KMS-11 (cell line): ENCODE data around the gene PCMT1.
"Not testable (repeated sequence)": the region's sequence is repeated elsewhere in the genome, so short reads cannot be mapped to it uniquely, and the experiment has no call there.

Experiments
- H2AFZ ChIP-seq: fragments of 200-600 bp; sonication (generic); 2 replicates; pipeline ENCODE4 v1.6.1; 2016; ENCODE audit warnings: antibody characterized with exemption, mixed run types, low read depth
- H3K27ac ChIP-seq: fragments of 200-600 bp; sonication (generic); 2 replicates; pipeline ENCODE4 v1.6.1; 2016; ENCODE audit warnings: mild to moderate bottlenecking, mixed run types
- H3K27me3 ChIP-seq: fragments of 200-600 bp; sonication (generic); 2 replicates; pipeline ENCODE4 v1.6.1; 2017; ENCODE audit warnings: mild to moderate bottlenecking, low read depth, mixed run types, moderate library complexity; ENCODE audit not compliant: insufficient read depth
- H3K36me3 ChIP-seq: fragments of 200-600 bp; sonication (generic); 2 replicates; pipeline ENCODE4 v1.6.1; 2017; ENCODE audit warnings: mild to moderate bottlenecking, mixed run types; ENCODE audit not compliant: insufficient read depth
- H3K4me1 ChIP-seq: fragments of 200-600 bp; sonication (generic); 2 replicates; pipeline ENCODE4 v1.6.1; 2016; ENCODE audit warnings: mild to moderate bottlenecking, low read depth, mixed run types; ENCODE audit not compliant: poor library complexity, severe bottlenecking
- H3K4me2 ChIP-seq: fragments of 200-600 bp; sonication (generic); 2 replicates; pipeline ENCODE4 v1.7.0; 2016; ENCODE audit warnings: mild to moderate bottlenecking, mixed run types
- H3K4me3 ChIP-seq: fragments of 200-600 bp; sonication (generic); IDR thresholded peaks from 2 replicates; pipeline ENCODE4 v1.6.1; 2017; ENCODE audit warnings: low read depth, low read length, mixed read lengths; ENCODE audit not compliant: insufficient read depth
- H3K79me2 ChIP-seq: fragments of 200-600 bp; sonication (generic); 2 replicates; pipeline ENCODE4 v1.6.1; 2016; ENCODE audit warnings: low read depth, mixed run types; ENCODE audit not compliant: insufficient read depth
- H3K9ac ChIP-seq: fragments of 200-600 bp; sonication (generic); 2 replicates; pipeline ENCODE4 v1.6.1; 2016; ENCODE audit warnings: mild to moderate bottlenecking, mixed run types
- H4K20me1 ChIP-seq: fragments of 200-600 bp; sonication (generic); 2 replicates; pipeline ENCODE4 v1.6.1; 2016; ENCODE audit warnings: mild to moderate bottlenecking, mixed run types; ENCODE audit not compliant: insufficient read depth
- CTCF ChIP-seq: fragments of 200-600 bp; sonication (generic); conservative IDR thresholded peaks from 2 replicates; pipeline ENCODE4 v1.6.1; 2017; ENCODE audit warnings: low read depth, mild to moderate bottlenecking, antibody characterized with exemption, low read length, moderate library complexity, mixed read lengths

Gene PCMT1

GRCh38 chr6:149843051-149843633 lies 93.6 kb downstream of the PCMT1 start:
- H2AFZ ChIP-seq = no peak overlapping the region
- H3K27ac ChIP-seq = no peak overlapping the region
- H3K27me3 ChIP-seq = no peaks in the 10 kb centered on the region
- no peak for TF ChIP-seq CTCF
- no peak overlapping the region for H3K9ac ChIP-seq
- H4K20me1 ChIP-seq = no peaks in the 10 kb centered on the region
- no peaks in the 10 kb centered on the region for H3K36me3 ChIP-seq
- peaks cover 12% of the 10 kb centered on the region for H3K4me1 ChIP-seq
- no peaks in the 10 kb centered on the region for H3K79me2 ChIP-seq
- no peak overlapping the region for H3K4me2 ChIP-seq
- H3K4me3 ChIP-seq = no peak overlapping the region

DNA sequence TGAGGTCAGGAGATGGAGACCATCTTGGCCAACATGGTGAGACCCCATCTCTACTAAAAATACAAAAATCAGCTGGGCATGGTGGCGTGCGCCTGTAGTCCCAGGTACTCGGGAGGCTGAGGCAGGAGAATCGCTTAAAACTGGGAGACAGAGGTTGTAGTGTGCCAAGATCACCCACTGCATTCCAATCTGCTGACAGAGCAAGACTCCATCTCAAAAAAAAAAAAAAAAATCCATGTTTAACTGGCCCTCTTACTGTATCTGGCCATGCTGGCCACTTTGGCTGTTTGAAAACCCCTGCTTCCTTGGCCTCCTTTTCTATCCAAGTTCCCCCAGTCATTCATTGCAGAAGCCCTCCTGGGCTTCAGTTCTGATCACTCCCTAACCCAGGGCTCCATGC lies 94.5 kb downstream of the PCMT1 start:
- not testable (repeated sequence) for H3K4me2 ChIP-seq, H3K9ac ChIP-seq, H3K27ac ChIP-seq, H3K4me3 ChIP-seq, H3K79me2 ChIP-seq, H2AFZ ChIP-seq, H3K36me3 ChIP-seq, H4K20me1 ChIP-seq, H3K27me3 ChIP-seq
- H3K4me1 ChIP-seq = peaks cover 12% of the 10 kb centered on the region

- Histone ChIP-seq H3K27me3 (no peaks in the 10 kb centered on the region), H3K4me2 (no peak overlapping the region), H3K36me3 (no peaks in the 10 kb centered on the region), H3K79me2 (no peaks in the 10 kb centered on the region), H4K20me1 (no peaks in the 10 kb centered on the region), H3K27ac (no peak overlapping the region), H3K4me1 (peaks cover 12% of the 10 kb centered on the region), H3K4me3 (no peak overlapping the region), H2AFZ (no peak overlapping the region), H3K9ac (no peak overlapping the region)
- no peak for TF ChIP-seq CTCF
These were observed 94.9 kb downstream of the PCMT1 start for GRCh38 chr6:149844480-149844879.

DNA sequence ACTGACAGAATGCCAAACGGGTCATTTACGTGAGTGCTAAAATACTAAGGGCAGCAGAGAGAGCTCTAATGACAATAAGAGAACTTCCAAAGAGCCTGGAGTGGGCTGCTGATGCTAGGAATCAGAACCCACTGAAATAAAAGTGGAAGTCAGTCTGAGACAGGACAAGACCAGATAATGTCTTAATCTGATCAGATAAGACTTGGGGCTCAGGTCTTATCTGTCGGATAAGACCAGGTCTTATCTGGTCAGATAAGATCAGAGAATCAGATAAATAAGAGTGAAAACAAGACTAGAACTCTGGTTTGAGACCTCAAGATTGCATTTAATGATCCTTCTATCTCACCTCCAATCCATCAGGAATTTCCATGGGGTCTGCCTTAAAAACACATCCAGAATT lies 96.0 kb downstream of the PCMT1 start:
- H3K36me3 ChIP-seq = no peaks in the 10 kb centered on the region
- H3K4me2 ChIP-seq = no peak overlapping the region
- H3K27me3 ChIP-seq = no peaks in the 10 kb centered on the region
- H4K20me1 ChIP-seq = no peaks in the 10 kb centered on the region
- no peak for TF ChIP-seq CTCF
- no peak overlapping the region for H3K27ac ChIP-seq
- H3K4me1 ChIP-seq = peaks cover 12% of the 10 kb centered on the region
- no peak overlapping the region for H3K4me3 ChIP-seq
- no peak overlapping the region for H2AFZ ChIP-seq
- no peaks in the 10 kb centered on the region for H3K79me2 ChIP-seq
- no peak overlapping the region for H3K9ac ChIP-seq

DNA sequence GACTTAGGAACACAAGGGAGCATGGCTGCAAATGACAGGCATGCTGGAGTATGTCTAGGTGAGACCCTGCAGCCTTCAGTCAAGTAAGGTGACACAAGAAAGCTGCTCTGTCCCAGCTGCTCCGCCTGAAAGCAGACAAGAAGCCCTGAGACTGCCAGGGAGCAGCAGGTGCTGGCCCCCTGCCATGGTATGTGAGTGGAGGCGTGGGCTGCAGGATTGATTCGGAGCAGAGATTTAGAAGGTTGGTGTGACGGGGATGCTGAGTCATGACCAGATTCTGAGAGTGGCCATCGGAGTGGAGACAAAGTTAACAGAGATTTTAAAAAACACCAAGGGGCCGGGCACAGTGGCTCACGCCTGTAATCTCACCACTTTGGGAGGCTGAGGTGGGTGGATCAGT lies 96.8 kb downstream of the PCMT1 start:
- Histone ChIP-seq H3K27ac (no peak overlapping the region), H3K27me3 (no peaks in the 10 kb centered on the region), H3K4me1 (peaks cover 12% of the 10 kb centered on the region), H2AFZ (no peak overlapping the region), H3K79me2 (no peaks in the 10 kb centered on the region), H3K9ac (no peak overlapping the region), H3K4me2 (no peak overlapping the region), H3K4me3 (no peak overlapping the region), H4K20me1 (no peaks in the 10 kb centered on the region), H3K36me3 (no peaks in the 10 kb centered on the region)
- no peak for TF ChIP-seq CTCF
